T1000 (cell line): Measurements from ENCODE around the gene SLC27A2.

Experiments used
- DNase-seq: peaks from one replicate; lab custom pipeline; 2025; ENCODE audit warnings: mixed read lengths; lab: John Stamatoyannopoulos, UW

The SLC27A2 gene

DNA sequence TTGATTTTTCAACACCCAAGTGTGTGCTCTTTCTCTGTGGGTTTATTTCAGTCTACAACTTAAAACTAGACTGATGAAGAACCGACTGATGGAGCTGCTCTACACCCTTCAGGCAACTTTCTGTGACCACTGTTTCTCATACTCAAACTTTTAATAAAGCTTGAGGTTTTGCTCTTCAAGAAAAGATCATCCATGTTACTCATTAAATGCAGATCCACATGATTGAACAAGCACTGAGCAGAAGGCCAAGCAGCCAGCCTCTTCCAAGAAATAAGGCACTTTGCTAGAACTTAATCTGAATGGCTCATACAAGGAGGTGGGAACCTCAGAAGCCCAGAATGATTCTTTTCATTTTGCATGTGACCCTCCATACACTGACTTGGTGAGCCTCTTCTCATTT is 8.7 kb downstream of the SLC27A2 start:
- DNase-seq: no peak

DNA sequence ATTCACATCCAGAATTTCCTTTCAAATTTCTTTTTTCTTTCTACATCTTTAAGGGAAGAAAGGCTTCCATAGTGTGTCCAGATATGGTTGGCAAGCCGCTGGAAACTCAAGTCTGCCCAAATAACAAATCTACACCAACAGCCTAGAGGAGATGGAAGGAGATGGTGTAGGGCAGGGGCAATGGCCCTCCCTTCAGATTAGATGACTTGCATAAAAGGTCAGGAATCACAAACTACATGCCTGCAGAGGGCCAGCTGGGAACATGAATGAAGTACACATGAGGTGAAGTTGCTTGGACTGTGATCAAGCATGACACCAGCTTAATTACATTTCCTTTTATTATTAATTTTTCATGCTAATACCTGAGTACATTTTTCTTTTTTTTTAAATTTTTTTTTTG is 10.2 kb downstream of the SLC27A2 start:
- no peak for DNase-seq

GRCh38 chr15:50192926-50193620 is 11.1 kb downstream of the SLC27A2 start:
- no peak for DNase-seq

GRCh38 chr15:50202003-50202402 is 20.0 kb downstream of the SLC27A2 start:
- no peak for DNase-seq

GRCh38 chr15:50206020-50206419 is 24.0 kb downstream of the SLC27A2 start:
- no peak for DNase-seq

DNA sequence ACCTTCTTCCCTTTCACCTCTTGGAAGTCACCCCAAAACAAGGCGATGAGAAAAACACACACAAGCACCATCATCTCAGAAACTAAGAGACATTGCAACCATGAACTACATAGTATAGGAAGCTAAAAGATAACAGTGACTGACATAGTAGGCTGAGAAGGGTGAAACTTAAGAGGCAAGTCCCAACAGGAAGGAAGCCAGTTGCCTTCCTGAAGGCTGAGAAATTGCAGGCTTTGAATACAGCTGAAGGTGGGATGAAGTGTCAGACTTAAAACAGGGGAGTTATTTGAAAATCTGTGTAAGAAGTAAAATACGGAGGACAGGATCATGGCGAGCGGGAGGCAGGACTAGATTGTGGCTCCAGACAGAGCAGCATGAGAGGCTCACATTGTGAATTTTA is 27.8 kb downstream of the SLC27A2 start:
- no peak for DNase-seq

GRCh38 chr15:50210462-50211157 is 28.6 kb downstream of the SLC27A2 start:
- no peak for DNase-seq

DNA sequence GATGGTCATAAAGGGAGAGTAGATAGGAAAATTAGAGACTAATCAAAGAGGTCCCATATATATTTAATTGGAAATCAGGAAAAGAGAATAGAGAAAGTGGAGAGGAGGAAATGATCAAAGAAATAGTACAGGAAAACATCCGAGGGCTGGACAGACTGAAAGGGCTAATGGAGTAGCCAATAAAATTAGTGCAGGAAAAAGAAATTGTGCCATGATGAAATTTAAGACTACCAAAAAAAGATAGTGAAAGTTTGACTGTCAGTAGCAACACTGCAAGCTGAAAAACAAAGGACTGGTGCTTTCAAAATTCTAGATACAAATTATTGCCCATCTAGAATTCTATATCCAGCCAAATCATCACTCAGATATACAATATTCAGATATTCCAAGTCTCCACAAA is 36.3 kb downstream of the SLC27A2 start:
- DNase-seq: no peak

DNA sequence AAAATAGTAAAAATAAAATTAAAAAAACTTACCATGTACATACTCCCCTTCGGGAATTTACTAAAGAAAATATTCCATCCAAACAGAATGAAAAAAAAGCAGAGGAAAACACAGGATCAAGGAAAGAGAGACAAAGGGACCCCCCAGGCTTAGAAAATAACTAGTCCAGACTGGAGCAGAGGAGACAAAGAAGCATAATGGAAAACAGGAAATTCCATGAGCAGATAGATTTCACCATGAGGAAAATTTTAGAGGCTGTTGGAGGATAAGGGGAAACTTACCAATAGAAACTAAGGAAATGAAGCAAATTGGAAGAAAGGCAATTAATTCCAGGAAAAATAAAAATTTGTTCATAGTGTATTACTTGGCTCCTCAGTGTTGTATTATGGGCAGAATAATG is 36.7 kb downstream of the SLC27A2 start:
- DNase-seq: no peak

- DNase-seq: no peak
Measured at GRCh38 chr15:50219820-50220219, 37.8 kb downstream of the SLC27A2 start.

DNA sequence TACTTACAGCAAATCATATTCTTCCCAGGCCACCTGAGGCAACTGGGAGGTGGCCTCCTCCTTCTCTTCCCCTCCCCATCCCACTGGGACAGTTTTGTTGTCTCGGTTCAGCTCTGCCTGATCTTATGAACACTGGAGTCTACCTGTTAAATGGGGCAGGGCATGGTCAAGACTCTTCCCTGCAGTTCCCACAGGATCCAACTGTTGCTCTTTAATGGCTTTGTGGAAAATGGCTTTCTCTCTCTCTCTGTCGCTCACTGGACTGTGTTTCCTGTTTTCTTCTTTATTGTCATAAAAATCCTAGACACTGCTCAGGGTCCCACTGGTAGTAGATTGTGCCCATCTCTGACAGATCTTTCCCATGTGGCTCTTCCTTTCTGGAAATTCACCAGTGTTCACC is 40.2 kb downstream of the SLC27A2 start:
- no peak for DNase-seq

GRCh38 chr15:50224606-50225005 is 42.6 kb downstream of the SLC27A2 start:
- DNase-seq: no peak

- no peak for DNase-seq
Measured at GRCh38 chr15:50225057-50225456, 43.1 kb downstream of the SLC27A2 start.

DNA sequence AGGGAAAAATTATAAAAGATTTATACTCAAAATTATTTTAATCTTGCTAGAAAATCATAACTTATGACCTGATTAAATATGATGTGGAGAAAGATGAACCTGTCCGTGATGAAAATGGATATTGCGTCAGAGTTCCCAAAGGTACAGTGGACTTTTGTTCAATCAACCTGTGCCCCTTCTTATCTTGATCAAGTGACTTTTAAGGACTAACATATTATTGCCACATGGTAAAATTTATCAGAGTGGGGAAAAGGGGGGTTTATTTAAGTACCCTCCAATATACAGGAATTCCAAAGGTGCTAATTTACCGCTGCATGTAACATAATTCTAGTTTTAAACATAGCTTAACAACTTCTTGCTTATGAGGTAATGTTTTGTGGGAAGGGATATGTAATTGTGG is 43.9 kb downstream of the SLC27A2 start:
- no peak for DNase-seq

DNA sequence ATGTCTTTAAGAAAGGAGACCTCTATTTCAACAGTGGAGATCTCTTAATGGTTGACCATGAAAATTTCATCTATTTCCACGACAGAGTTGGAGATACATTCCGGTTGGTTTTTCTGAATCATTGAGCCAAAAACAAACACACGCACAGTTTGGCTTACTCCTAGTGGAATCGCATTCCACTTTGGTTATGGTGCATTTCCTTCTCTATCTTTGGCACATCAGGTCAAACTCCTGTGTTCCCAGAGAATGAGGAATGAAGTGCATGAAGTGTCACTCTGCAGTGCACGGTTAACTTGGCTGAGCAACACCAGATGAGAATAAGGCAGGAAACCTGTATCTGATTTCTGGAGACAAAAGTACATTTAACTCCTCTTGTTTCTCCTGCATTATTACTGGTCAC is 45.1 kb downstream of the SLC27A2 start:
- DNase-seq: no peak

DNA sequence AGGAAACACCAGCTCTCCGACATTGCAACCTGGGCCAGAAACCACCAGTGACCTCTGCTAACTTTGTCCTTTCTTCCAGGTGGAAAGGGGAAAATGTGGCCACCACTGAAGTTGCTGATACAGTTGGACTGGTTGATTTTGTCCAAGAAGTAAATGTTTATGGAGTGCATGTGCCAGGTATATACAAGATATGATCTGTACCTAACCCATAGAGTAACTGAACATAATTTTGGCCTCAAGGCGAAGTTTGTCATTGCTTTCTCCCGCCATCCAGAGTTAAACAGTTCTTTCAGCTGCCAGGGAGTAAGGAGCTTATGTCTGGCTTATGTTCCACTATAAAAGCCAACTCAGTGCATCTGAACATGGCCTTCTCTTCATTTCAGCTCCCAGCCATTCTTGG is 46.9 kb downstream of the SLC27A2 start:
- DNase-seq: no peak

DNA sequence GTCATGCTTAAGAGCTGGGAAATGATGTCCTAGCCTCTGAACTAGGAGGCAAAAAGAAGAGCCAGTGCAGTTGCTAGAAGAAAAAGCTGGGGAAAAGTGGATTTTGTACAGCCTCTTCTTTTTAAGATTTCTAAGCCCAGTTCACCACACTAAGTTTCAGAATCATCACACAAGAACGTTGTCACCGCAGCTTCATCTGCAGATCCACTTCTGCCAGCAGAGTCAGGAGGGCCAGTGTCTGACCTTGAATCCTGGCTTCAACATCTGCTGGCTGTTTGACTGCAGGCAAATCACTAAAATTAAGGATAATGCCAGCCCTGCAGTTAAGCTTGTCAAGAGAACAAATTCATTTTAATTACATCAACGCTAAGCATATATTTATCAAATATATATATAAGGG is 47.3 kb downstream of the SLC27A2 start:
- no peak for DNase-seq

- no peak for DNase-seq
Measured at GRCh38 chr15:50231761-50232160, 49.8 kb downstream of the SLC27A2 start.

GRCh38 chr15:50232791-50233190 is 50.8 kb downstream of the SLC27A2 start:
- no peak for DNase-seq

- DNase-seq: no peak
Measured at GRCh38 chr15:50233192-50233736, 51.3 kb downstream of the SLC27A2 start.

DNA sequence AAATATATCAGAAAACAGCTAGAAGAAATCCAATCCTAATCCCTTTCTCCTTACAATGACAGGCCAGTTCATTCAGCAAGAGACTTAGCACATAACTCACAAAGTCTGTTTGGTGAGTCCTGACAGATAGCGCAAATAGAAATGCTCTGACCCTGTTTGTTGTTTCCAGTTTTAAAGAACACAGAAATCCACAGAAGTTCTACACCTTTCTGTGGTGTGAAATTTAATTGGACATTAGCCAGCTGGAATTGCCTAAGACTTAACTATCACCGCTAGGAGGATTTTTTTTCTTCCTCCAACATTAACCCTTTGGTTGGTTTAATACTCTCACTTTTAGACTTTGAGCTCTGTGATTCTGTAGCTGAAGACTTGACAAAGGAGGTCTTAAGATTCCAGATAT is 52.8 kb downstream of the SLC27A2 start:
- DNase-seq: no peak

DNA sequence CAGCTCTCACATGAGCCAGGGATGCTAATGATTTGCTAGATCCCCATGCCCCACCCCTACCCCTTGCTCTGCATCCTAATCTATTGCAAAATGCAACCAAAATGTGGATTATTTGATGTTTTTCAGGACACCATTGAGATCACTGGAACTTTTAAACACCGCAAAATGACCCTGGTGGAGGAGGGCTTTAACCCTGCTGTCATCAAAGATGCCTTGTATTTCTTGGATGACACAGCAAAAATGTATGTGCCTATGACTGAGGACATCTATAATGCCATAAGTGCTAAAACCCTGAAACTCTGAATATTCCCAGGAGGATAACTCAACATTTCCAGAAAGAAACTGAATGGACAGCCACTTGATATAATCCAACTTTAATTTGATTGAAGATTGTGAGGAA is 53.8 kb downstream of the SLC27A2 start:
- DNase-seq: no peak

- no peak for DNase-seq
Measured at GRCh38 chr15:50236433-50236832, 54.4 kb downstream of the SLC27A2 start.

GRCh38 chr15:50238255-50238654 is 56.3 kb downstream of the SLC27A2 start:
- DNase-seq: no peak
